B cell (primary cell): Measurements from ENCODE around the gene TTLL10. TPM values are rescaled to one million over a fixed set of nuclear protein-coding genes. Genes with fewer than 3 reads are reported as not detected.
A peak's percentile ranks its signal among the peaks of the same experiment; 100 is the strongest.

ENCODE experiments used
- ATAC-seq: fragments of 200-7000 bp; cut with Tn5 transposase; one replicate; pipeline ENCODE4 v1.10.0; 2021; ENCODE audit warnings: low read depth, mild to moderate bottlenecking, moderate number of reproducible peaks, moderate library complexity
- CTCF ChIA-PET: fragments of 350-600 bp; sonication (Branson Sonifier 250); formaldehyde crosslinking; loops from one replicate; lab custom pipeline; 2021; ENCODE audit warnings: antibody characterized with exemption, inconsistent platforms; lab: Charles Lee
- POLR2A ChIA-PET: fragments of 350-600 bp; sonication (Branson Sonifier 250); formaldehyde crosslinking; loops from one replicate; lab custom pipeline; 2021; ENCODE audit warnings: antibody characterized with exemption; lab: Charles Lee
- DNase-seq: peaks from one replicate; pipeline ENCODE4 v3.0.0; 2013
- H2AFZ ChIP-seq: 2 replicates; pipeline ENCODE4 v1.6.1; 2012; ENCODE audit warnings: mild to moderate bottlenecking, low read depth, low read length; ENCODE audit not compliant: insufficient read depth, poor library complexity, severe bottlenecking
- H3K27ac ChIP-seq, 2 donors: 1 replicate in 1 of 2; 2 replicates in 1 of 2; pipeline ENCODE4 v1.5.1; 2012 to 2013; ENCODE audit warnings: low read length in 2 of 2, mild to moderate bottlenecking in 2 of 2, moderate library complexity in 1 of 2
- H3K27me3 ChIP-seq, 4 experiments: fragments of 200-600 bp in 1 of 4; sonication (generic) in 1 of 4; replicated peaks in 1 of 4; 1 replicate in 2 of 4; 2 replicates in 2 of 4; pipeline versions ENCODE4 v1.6.1 to v1.7.0; 2013 to 2016; ENCODE audit warnings: low read length in 3 of 4, mild to moderate bottlenecking in 2 of 4, mixed read lengths in 1 of 4, moderate library complexity in 1 of 4; ENCODE audit not compliant: insufficient read depth in 4 of 4, control insufficient read depth in 3 of 4; ENCODE audit errors: control extremely low read depth in 1 of 4
- H3K36me3 ChIP-seq, 2 experiments: replicated peaks in 1 of 2; 1 replicate in 1 of 2; 2 replicates in 1 of 2; pipeline versions ENCODE4 v1.6.1 to v1.7.1; 2013; ENCODE audit warnings: low read length in 1 of 2; ENCODE audit not compliant: insufficient read depth in 2 of 2, control insufficient read depth in 1 of 2; ENCODE audit errors: control extremely low read depth in 1 of 2, extremely low read depth in 1 of 2
- H3K4me1 ChIP-seq, 2 donors: fragments of 200-600 bp in 1 of 2; sonication (generic) in 1 of 2; 1 replicate in 1 of 2; 2 replicates in 1 of 2; pipeline versions ENCODE4 v1.5.1 to v1.6.1; 2013 to 2017; ENCODE audit warnings: low read length in 2 of 2; ENCODE audit not compliant: control insufficient read depth in 2 of 2, insufficient read depth in 2 of 2
- H3K4me2 ChIP-seq: replicated peaks from 2 replicates; pipeline ENCODE3; 2012; ENCODE audit warnings: mild to moderate bottlenecking, low read depth, low read length; ENCODE audit not compliant: poor library complexity, severe bottlenecking
- H3K4me3 ChIP-seq, 5 experiments: fragments of 200-600 bp in 1 of 5; sonication (generic) in 1 of 5; 1 replicate in 3 of 5; 2 replicates in 2 of 5; pipeline versions ENCODE4 v1.5.1 to v1.7.0; 2011 to 2016; ENCODE audit warnings: low read length in 4 of 5, mild to moderate bottlenecking in 4 of 5, low read depth in 2 of 5, control low read depth in 1 of 5, moderate library complexity in 1 of 5; ENCODE audit not compliant: insufficient read depth in 1 of 5; ENCODE audit errors: control extremely low read depth in 1 of 5, extremely low read depth in 1 of 5
- H3K79me2 ChIP-seq: fragments of 200-600 bp; sonication (generic); one replicate; pipeline ENCODE4 v1.6.0; 2016; ENCODE audit warnings: low read length; ENCODE audit not compliant: control insufficient read depth, insufficient read depth
- H3K9ac ChIP-seq: fragments of 200-600 bp; sonication (generic); 2 replicates; pipeline ENCODE4 v1.6.1; 2017; ENCODE audit warnings: mild to moderate bottlenecking, low read length, moderate library complexity
- H3K9me3 ChIP-seq, 3 donors: one replicate each; pipeline versions ENCODE4 v1.6.1 to v1.7.1; 2013; ENCODE audit warnings: low read length in 2 of 3; ENCODE audit not compliant: control insufficient read depth in 2 of 3, insufficient read depth in 1 of 3; ENCODE audit errors: control extremely low read depth in 1 of 3
- H4K20me1 ChIP-seq: 2 replicates; pipeline ENCODE4 v1.6.0; 2012; ENCODE audit warnings: mild to moderate bottlenecking, low read length; ENCODE audit not compliant: insufficient read depth, control insufficient read depth, poor library complexity, severe bottlenecking
- H3K27ac Mint-ChIP-seq: one replicate; pipeline ENCODE4 v1.8.0; 2021; ENCODE audit warnings: mixed read lengths
- H3K27me3 Mint-ChIP-seq: one replicate; pipeline ENCODE4 v1.8.0; 2021; ENCODE audit warnings: mixed read lengths
- H3K4me1 Mint-ChIP-seq: one replicate; pipeline ENCODE4 v1.8.0; 2021; ENCODE audit warnings: mixed read lengths
- H3K4me3 Mint-ChIP-seq: one replicate; pipeline ENCODE4 v1.8.0; 2021; ENCODE audit warnings: mixed read lengths
- H3K9me3 Mint-ChIP-seq: one replicate; pipeline ENCODE4 v1.8.0; 2022; ENCODE audit warnings: mixed read lengths; ENCODE audit not compliant: insufficient read depth
- CTCF ChIP-seq: fragments of 200-600 bp; IDR thresholded peaks from one replicate; pipeline ENCODE4 v1.8.0; 2022; ENCODE audit warnings: antibody characterized with exemption, mild to moderate bottlenecking
- EZH2 ChIP-seq: IDR thresholded peaks from 2 replicates; pipeline ENCODE4 v1.6.1; 2012; ENCODE audit warnings: borderline replicate concordance, low read depth, mild to moderate bottlenecking, moderate library complexity, low read length; ENCODE audit not compliant: insufficient read depth, poor library complexity, severe bottlenecking
- WGBS: methylation state at CpG from one replicate; pipeline ENCODE4 v1.1.5; 2013; ENCODE audit warnings: missing lambda C conversion rate; ENCODE audit not compliant: insufficient coverage; 5-methylcytosine and 5-hydroxymethylcytosine counted together
- intact Hi-C: fragments of 100-400 bp; cut with micrococcal nuclease; formaldehyde crosslinking; loops from one replicate; pipeline ENCODE4 v1.10.0; 2022
- polyA plus RNA-seq: library from polyadenylated mRNA; depleted of rRNA; stranded (reverse); fragments of >200 nt; gene quantifications from 2 replicates; pipeline ENCODE4 v1.2.3, GENCODE V29; 2012
- total RNA-seq, 2 donors: library from RNA; stranded (reverse); fragments of 120-200 nt in 1 of 2; gene quantifications; 1 replicate in 1 of 2; 2 replicates in 1 of 2; pipeline versions ENCODE4 v1.2.3 to v1.2.4, GENCODE V29; 2013 to 2022

Gene TTLL10
- total and polyA plus RNA-seq, 2 donors (not counting 1 experiment from before 2014, with no cell fraction given): 0.37 to 0.45 TPM

GRCh38 chr1:1168451-1169411 lies 4.9 kb upstream of the TTLL10 start:
- Histone ChIP-seq H3K4me2 (peak overlapping the region; percentile 77), H3K4me3 (no peak overlapping the region), H3K79me2 (no peaks in the 10 kb centered on the region), H3K27ac (no peak overlapping the region), H3K4me1 (peaks cover 42 to 50% of the 10 kb centered on the region in 2 donors), H4K20me1 (no peaks in the 10 kb centered on the region), H3K9ac (no peak overlapping the region), H3K27me3 (peaks cover 0 to 18% (median 2%) of the 10 kb centered on the region in 4 experiments), H3K9me3 (peaks cover 0 to 6% (median 0%) of the 10 kb centered on the region in 3 donors), H3K36me3 (no peaks in the 10 kb centered on the region), H2AFZ (no peak overlapping the region)
- Mint-ChIP-seq H3K9me3 (no peaks in the 10 kb centered on the region), H3K27me3 (no peaks in the 10 kb centered on the region), H3K4me3 (no peak overlapping the region), H3K4me1 (peaks cover 39% of the 10 kb centered on the region), H3K27ac (no peak overlapping the region)
- no peak for TF ChIP-seq CTCF
- no peak for TF ChIP-seq EZH2
- WGBS: 74% methylated on average over 34 of the region's 37 CpGs
- no peak for ATAC-seq
- ChIA-PET CTCF (interaction anchor here (1.0 to 1.8 kb wide), 4 partner anchors 9 to 47 kb away, joined by 3 to 5 read pairs (median 3); no protein-coding TSS in a partner anchor), POLR2A (interaction anchor here (0.6 to 2.3 kb wide), 4 partner anchors 11 to 40 kb away, joined by 3 to 14 read pairs (median 4); no protein-coding TSS in a partner anchor)
- no peak for DNase-seq
- intact Hi-C loops: no loop called here
